Heart left ventricle (tissue), 13 donors: ENCODE data around the gene CMTR2.

ENCODE experiments used
- CTCF ChIP-seq, 12 donors: fragments of 200-600 bp; sonication (generic) in 4 of 12; IDR thresholded peaks; one replicate each; pipeline versions ENCODE4 v1.5.0 to v1.8.0; 2018 to 2022; ENCODE audit warnings: antibody characterized with exemption in 12 of 12, mild to moderate bottlenecking in 5 of 12
- POLR2A ChIP-seq, 2 donors: fragments of 450-650 bp; IDR thresholded peaks; one replicate each; pipeline ENCODE4 v1.6.1; 2017; ENCODE audit warnings: antibody characterized with exemption in 2 of 2, mild to moderate bottlenecking in 2 of 2, moderate library complexity in 2 of 2
- donor health status: ischemic (EF 13 %, LVEDD 7.1; RV severe dilation, severe dysfunction).
- donor health status: DM: no; HTN: yes; CAD: no.
- donor health status: DM: no; HTN: no; CAD: no.
- donor health status: ischemic (EF 25% LVEDD 6.9; RV normal size, moderate dysfunction).
- donor health status: ischemic (EF 25% LVEDD 5.7; RV mildly dilated, moderate dysfunction).
- donor health status: ischemic (EF 35%, LVEDD 5.7; RV mildly dilated, moderate dysfunction).
- donor health status: nonischemic (EF 11% LVEDD 7.7; RV severe dilation, severe dysfunction).
- donor health status: DM: yes; HTN: yes; CAD: no.
- donor health status: PGD.
- donor health status: ischemic (EF 29% LVEDD 5.4; RV normal size, mild dysfunction).
- donor health status: nonischemic (EF 23%, LVEDD 6.1; RV moderate dilation, normal function).

DNA sequence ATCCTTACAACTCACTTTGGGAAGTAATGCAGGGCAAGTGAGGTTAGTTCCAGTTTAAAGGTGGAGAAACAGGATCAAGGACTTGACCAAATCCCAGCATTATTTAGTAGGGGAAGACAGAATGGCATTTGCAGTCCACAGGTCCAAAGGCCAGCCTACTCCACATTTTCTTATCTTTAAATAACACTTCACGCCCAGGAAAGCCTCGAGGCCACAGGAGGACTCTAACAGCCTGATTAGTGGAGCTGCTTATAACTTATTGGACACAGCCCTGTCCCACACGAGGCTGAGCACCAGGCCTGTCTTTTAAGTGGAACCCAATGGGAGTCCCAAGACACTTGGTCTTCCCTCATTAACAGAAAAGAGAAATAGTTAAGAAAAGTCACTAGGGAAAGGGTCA is 46.6 kb downstream of the CMTR2 start:
- TF ChIP-seq CTCF (IDR thresholded peaks at IDR 0.05) (no peak), POLR2A (IDR thresholded peaks at IDR 0.05) (no peak)
